SIG-M5 treated with dmso at 0.1 percent for 504 hours (cell line): ENCODE data around the gene HSDL1.

Experiments used
- DNase-seq: peaks from one replicate; lab custom pipeline; 2025; ENCODE audit not compliant: unreplicated experiment; lab: John Stamatoyannopoulos, UW

The HSDL1 gene

GRCh38 chr16:84084570-84085270 lies 60.3 kb downstream of the HSDL1 start:
- DNase-seq = peak; percentile 55

- DNase-seq = peak; percentile 77
Observed at GRCh38 chr16:84082835-84083569, 62.0 kb downstream of the HSDL1 start.

GRCh38 chr16:84082110-84082509 lies 62.9 kb downstream of the HSDL1 start:
- no peak for DNase-seq

- DNase-seq = no peak
Observed at GRCh38 chr16:84081446-84081989, 63.5 kb downstream of the HSDL1 start.

GRCh38 chr16:84080813-84081212 lies 64.2 kb downstream of the HSDL1 start:
- no peak for DNase-seq

- DNase-seq = no peak
Observed at GRCh38 chr16:84080378-84080777, 64.6 kb downstream of the HSDL1 start.

- no peak for DNase-seq
Observed at GRCh38 chr16:84079664-84080063, 65.3 kb downstream of the HSDL1 start.

- DNase-seq = no peak
Observed at GRCh38 chr16:84075376-84075775, 69.6 kb downstream of the HSDL1 start.

- DNase-seq = no peak
Observed at GRCh38 chr16:84074721-84075120, 70.3 kb downstream of the HSDL1 start.
